Measurements from ENCODE around the gene CACNA1C. TPM values are rescaled to one million over a fixed set of nuclear protein-coding genes. Genes with fewer than 3 reads are reported as not detected.

Gene CACNA1C
- polyA plus RNA-seq, 4 donors, result 6.8 to 17.5 (median 9.5) TPM

DNA sequence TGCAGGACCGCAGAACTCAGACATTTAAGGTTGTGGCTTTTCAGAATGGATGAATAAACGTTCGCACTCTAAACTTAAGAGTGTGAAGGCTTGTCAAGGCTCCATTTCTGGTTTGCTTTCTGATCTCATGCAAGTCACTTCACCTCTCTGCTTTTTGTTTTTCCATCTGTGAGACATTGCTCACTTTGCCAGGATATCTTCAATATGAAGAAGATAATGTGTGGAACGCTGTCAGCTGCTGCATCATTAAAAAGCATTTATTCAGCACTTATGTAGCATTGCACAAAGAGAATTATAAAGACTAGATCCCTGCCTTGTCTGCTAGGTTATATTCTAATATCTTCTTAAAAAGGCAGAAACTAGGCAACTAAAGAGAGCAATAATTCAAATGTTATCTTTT is 172.2 kb downstream of the CACNA1C start:
- DNase-seq (ENCODE audit: low read depth in 4 of 4, low spot score in 3 of 4), result no peak

DNA sequence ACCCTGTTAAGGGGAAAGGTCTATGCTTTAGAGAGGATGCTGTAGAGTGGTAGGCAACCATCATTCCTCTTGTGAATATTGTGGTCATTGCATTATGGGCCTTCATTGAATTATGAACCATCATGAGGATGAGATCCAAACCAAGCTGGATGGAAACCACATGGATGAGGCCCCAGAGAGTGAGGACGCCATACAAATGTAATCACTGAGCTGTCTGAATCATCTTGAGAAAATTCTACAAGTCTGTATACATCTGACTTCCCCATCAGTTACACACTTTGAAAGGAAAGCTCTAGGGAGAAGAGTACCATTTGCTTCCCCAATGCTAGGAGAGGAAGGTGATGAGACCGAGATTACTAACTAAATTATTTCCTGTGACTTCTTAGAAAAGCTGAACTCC is 172.9 kb downstream of the CACNA1C start:
- DNase-seq (ENCODE audit: low read depth in 4 of 4, low spot score in 3 of 4), result no peak

DNA sequence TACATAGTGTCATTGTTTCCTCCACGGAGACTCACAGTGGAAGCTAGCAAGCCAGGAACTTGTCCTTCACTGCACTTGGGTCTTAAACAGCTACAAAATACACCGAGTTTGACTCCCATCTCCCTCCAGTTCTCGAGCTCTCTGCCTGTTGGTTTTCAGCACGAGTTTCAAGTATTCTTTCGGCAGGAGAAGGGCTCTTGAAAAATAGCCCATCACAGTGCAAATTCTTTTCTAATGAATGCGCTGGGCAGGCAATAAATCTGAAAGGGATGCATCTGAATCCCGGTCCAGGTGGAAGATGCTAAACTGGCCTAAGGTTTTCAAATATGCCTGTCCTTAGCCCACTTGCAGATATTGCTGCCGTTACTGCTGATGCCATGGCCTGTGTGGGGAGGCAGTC is 173.9 kb downstream of the CACNA1C start:
- no peak for DNase-seq (ENCODE audit: low read depth in 4 of 4, low spot score in 3 of 4)

GRCh38 chr12:2227360-2227759 is 174.6 kb downstream of the CACNA1C start:
- no peak for DNase-seq (ENCODE audit: low read depth in 4 of 4, low spot score in 3 of 4)

DNA sequence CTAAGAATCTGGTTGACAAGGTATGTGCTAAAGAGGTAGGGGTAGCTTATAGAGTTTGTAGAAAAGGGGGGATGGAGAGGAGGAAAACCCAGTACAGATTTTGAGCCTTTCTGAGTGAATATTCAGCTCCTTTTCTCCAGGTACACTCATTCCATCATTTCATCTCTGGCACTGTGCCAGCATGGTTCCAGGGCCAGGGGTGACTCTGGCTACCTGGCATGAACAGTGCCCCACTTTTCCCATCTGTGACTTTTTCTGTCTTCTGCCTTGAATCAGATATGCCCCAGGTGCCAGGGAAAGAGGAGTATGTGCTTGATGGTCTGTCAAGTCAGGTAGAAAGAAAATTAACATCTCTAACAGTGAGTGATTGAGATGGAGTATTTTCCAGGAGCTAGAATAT is 175.7 kb downstream of the CACNA1C start:
- no peak for DNase-seq (ENCODE audit: low read depth in 4 of 4, low spot score in 3 of 4)

- no peak for DNase-seq (ENCODE audit: low read depth in 4 of 4, low spot score in 3 of 4)
Observed at GRCh38 chr12:2229661-2230539, 177.1 kb downstream of the CACNA1C start.

DNA sequence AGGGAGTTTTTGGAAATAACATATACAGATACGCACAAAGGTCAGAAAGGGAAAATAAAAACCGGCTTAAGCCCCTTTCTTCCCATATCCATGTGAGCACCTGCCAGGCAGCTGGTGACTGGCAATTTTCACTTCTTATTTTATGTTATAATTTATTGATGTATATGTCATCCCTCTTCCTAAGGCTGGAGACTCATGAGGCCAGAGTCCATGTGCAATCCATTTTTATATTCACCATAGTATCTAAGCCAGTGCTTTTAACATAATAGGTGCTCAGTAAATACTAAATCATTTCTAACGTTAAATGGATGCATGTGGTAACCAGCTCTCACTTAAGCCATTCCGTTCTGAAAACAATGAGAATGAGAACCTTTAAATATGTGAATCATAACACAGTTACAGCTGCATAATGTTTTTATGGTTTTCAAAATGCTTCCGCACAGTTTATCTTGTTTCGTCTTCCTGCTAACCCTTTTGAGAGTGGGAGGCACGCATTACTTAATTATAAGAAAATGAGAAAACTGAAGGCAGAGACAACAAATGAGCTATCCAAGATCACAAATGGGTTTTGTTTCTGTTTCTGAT is 178.3 kb downstream of the CACNA1C start:
- no peak for DNase-seq (ENCODE audit: low read depth in 4 of 4, low spot score in 3 of 4)

- DNase-seq (ENCODE audit: low read depth in 4 of 4, low spot score in 3 of 4), result no peak
Observed at GRCh38 chr12:2231956-2232355, 179.2 kb downstream of the CACNA1C start.

DNA sequence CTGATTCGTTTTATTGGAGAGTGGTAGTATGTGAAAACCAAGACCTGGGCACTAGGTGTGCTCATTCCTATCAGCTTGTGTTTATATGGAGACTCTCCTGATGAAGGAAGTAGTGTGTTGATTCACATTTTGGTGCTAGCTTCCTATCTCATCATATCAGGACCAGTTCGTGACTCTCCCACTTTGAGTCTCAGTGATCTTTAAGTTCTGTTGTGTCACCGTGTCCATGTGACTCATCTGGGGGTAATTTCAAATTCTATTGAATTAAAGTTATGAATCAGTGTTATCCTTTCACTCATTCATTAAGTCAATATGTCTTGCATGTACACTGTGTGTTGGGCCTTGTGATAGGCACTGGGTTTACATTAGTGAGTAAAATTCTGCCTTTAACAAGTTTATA is 180.2 kb downstream of the CACNA1C start:
- DNase-seq (ENCODE audit: low read depth in 4 of 4, low spot score in 3 of 4), result no peak

DNA sequence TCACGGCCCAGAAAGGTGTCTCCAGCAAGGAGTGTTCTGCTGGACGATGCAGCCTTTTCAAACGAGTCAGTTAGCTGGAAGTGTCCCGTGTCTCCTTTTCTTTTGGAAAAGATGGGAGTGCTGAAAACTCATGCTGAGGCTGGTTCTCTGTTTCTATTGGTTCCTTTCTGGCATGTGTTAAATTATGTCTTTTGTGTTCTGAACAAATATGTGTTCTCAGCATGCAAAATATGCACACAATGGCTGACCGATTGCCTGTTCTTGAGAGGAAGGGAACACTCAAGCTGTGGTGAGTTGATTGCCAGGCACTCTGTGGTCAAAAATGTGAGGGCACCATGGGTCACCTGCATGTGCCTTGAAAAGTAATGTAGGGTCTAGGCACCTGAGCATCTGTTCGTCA is 181.3 kb downstream of the CACNA1C start:
- DNase-seq (ENCODE audit: low read depth in 4 of 4, low spot score in 3 of 4), result no peak

- DNase-seq (ENCODE audit: low read depth in 4 of 4, low spot score in 3 of 4), result no peak
Observed at GRCh38 chr12:2234646-2235350, 182.0 kb downstream of the CACNA1C start.

DNA sequence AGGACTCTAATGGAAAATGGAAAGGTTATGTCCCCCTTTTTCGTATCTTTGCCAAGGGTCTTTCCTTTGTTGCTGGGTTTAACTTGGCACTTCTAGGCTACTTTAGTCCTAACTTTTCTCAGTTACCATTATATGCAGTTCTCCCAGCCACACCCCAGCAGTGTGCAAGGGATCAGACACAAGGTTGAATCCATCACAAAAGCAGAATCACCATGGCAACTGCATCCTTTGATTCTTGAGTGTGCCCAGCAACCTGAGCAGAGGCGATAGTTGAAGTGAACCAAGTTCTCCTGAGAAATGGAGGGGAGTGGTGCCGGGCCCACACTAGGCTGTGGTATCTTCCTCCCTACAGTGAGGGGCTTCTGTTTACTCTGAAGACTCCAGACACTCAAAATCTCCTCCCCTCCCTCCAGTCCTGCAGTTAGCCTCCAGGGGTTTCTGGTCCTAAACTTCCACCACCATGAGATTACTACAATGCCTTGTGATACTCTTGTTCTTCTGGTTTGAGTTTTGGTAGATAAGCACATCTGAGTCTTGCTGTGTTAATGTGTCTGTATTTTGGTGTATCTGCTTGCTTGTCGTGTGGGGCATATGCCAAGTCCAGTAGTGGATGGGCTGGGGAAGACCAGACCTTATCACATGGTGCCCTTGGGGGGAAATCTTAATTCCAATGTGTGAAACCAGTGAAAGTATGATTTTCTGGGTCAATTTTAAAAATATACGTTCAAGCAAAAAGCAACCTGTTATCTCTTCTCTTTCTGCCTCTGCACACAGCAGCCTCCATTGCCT is 183.9 kb downstream of the CACNA1C start:
- no peak for DNase-seq (ENCODE audit: low read depth in 4 of 4, low spot score in 3 of 4)

DNA sequence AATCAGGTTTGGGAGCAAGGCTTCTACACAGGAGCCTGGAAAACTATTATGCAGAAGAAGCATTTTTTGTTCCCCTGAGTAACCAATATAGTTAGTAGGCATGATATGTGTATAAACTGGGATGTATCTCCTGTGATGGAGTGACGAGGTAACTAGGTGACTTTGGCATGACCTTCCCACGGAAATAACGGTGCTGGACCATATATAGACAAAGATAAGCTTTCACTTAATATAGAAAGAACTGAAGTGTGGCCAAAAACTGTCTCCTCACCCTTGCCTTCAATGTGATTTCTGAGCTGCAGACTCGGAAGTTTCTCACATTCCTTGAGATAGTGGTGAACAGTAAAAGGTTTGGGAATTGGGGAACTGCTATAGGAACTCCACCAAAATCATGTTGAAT is 185.3 kb downstream of the CACNA1C start:
- DNase-seq (ENCODE audit: low read depth in 4 of 4, low spot score in 3 of 4), result no peak

DNA sequence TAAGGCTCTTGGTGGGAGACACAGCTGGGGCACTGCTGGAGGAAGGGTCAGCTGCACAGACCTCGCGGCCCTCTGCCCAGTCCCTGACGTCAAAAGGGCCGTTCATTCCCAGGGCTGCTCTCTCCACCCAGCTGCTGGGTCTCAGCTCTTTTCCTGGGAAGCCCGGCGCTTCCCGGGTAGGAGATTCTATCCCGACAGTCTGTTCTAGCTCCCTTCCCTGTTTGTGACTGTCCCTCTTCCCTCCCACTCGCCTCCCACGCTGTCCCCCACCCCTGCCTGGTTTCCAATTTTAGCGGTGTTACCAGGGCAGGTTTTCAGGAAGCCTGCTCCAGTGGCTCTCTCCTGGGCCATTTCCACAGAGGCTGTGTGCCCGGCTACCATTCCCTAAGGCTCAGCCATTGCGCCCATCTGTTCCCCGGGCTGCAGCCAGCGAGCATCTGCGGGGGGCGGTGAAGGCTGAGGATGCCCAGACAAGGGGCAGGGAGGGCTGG is 186.6 kb downstream of the CACNA1C start:
- no peak for DNase-seq (ENCODE audit: low read depth in 4 of 4, low spot score in 3 of 4)

DNA sequence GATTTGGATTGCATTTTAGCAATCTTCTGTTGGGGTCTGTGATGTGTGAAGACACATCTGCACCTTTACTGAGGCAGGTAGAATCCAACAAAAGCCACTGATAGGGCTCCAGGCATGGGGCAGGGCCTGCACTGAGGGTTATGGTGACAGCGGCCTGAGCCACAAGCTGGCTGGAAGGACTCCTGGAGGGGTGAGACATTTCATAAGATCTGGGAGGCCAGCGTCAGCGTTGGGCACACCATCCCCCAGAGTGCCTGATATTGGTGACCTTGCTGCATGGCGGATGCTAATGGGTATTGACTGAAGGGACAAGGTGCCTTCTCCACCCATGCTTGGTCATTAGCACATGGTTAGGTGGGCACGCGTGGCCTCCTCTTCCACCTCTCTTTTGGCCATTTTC is 187.6 kb downstream of the CACNA1C start:
- DNase-seq (ENCODE audit: low read depth in 4 of 4, low spot score in 3 of 4), result no peak

GRCh38 chr12:2240984-2241383 is 188.2 kb downstream of the CACNA1C start:
- DNase-seq (ENCODE audit: low read depth in 4 of 4, low spot score in 3 of 4), result no peak

DNA sequence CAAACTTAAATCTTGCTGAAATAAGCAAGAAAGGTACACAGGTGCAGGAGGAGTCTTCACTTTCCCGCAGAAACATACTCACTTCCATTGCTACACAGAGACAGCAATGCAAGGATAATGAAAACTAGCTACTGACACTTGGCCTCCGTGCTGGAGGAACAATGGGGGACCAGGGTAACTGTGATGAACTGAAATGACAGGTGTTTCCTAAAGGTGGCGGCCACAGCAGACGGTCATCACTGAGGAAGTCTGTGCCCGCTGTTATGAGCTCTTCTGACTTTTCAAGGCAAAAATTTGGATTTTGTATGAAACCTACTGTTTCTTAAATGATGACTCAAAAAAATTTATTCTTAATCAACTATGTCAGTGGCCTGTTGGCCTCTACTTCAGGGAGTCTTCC is 189.4 kb downstream of the CACNA1C start:
- DNase-seq (ENCODE audit: low read depth in 4 of 4, low spot score in 3 of 4), result no peak

- no peak for DNase-seq (ENCODE audit: low read depth in 4 of 4, low spot score in 3 of 4)
Observed at GRCh38 chr12:2242816-2243215, 190.0 kb downstream of the CACNA1C start.

GRCh38 chr12:2243275-2243674 is 190.5 kb downstream of the CACNA1C start:
- no peak for DNase-seq (ENCODE audit: low read depth in 4 of 4, low spot score in 3 of 4)

- DNase-seq (ENCODE audit: low read depth in 4 of 4, low spot score in 3 of 4), result no peak
Observed at GRCh38 chr12:2244013-2244861, 191.4 kb downstream of the CACNA1C start.
